Fibroblast of the aortic adventitia (primary cell): ENCODE results near the gene FAAP20. TPM values are rescaled to one million over a fixed set of nuclear protein-coding genes. Genes with fewer than 3 reads are reported as not detected.

Source experiments
- DNase-seq: peaks from one replicate; pipeline ENCODE4 v3.0.0-alpha.2; 2010; ENCODE audit warnings: low read depth
- H3K4me3 ChIP-seq: 2 replicates; pipeline ENCODE4 v1.5.1; 2011; ENCODE audit warnings: low read depth, mild to moderate bottlenecking, control low read depth, low read length, moderate library complexity
- CTCF ChIP-seq: IDR thresholded peaks from 2 replicates; pipeline ENCODE4 v1.5.1; 2011; ENCODE audit warnings: mild to moderate bottlenecking, low read length, control low read depth, inconsistent platforms; ENCODE audit not compliant: insufficient read depth
- total RNA-seq: library from RNA; depleted of rRNA; stranded (reverse); fragments of >200 nt; gene quantifications from 2 replicates; pipeline ENCODE4 v1.2.3, GENCODE V29; 2012; ENCODE audit warnings: low replicate concordance

FAAP20 gene
- 18.5 and 23.2 TPM in 2 replicates for total RNA-seq

GRCh38 chr1:2194319-2194897 is at the start of gene FAAP20:
TSS of gene FAAP20 (minus strand) at chr1:2194772. CDS start at chr1:2194749, 23 bp downstream.
- peak; percentile 65 for DNase-seq

GRCh38 chr1:2242814-2243725 is 48.5 kb upstream of the FAAP20 start:
- no peak for DNase-seq
- TF ChIP-seq CTCF = no peak
- no peak overlapping the region for H3K4me3 ChIP-seq

More at GRCh38 chr1:2194319-2194897, at the start of gene FAAP20:
- no peak for TF ChIP-seq CTCF
- H3K4me3 ChIP-seq = peak within 1 kb of the TSS; percentile 72

- no peak for TF ChIP-seq CTCF
- H3K4me3 ChIP-seq = no peak overlapping the region
- DNase-seq = no peak
These were observed 47.2 kb upstream of the FAAP20 start for GRCh38 chr1:2241820-2242219.

- no peak for TF ChIP-seq CTCF
- DNase-seq = no peak
- no peak overlapping the region for H3K4me3 ChIP-seq
These were observed 45.9 kb upstream of the FAAP20 start for GRCh38 chr1:2240270-2241156.

GRCh38 chr1:2239384-2239985 is 44.9 kb upstream of the FAAP20 start:
- DNase-seq = no peak
- TF ChIP-seq CTCF = no peak
- no peak overlapping the region for H3K4me3 ChIP-seq

GRCh38 chr1:2239013-2239370 is 44.4 kb upstream of the FAAP20 start:
- no peak for DNase-seq
- TF ChIP-seq CTCF = no peak
- H3K4me3 ChIP-seq = no peak overlapping the region
